ENCODE data around the gene TCEAL1. TPM values are rescaled to one million over a fixed set of nuclear protein-coding genes. Genes with fewer than 3 reads are reported as not detected.

The TCEAL1 gene
- total and polyA plus RNA-seq, 2 of the 13 experiments (the other 11 are each of a cell fraction or from before 2014, with no cell fraction given), result 11.2 to 14.8 TPM

DNA sequence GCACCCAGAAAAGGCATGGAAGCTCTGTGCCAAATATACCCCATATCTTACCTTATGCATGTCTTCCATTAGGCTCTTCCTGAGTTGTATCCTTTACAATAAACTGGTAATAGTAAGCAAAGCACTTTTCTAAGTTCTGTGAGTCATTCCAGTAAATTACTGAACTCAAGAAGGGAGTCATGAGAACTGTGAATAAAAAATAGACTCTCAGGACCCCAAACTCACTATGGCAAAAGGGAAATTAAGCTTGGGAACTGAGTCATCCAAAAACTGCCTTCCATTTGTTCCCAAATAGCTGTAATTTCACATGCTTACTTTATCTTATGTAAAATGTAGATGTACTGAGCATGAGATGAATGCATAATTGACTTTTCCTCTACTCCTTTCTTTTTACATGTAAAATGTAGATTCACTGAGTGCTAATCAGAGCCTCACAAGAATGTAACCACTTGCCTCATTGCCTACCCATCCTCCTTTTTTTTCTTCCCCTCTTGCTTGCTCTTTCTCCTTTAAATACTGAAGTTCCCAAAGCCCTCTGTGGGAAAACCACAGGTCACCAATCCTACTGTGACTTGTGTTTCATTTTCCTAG, 12.9 kb upstream of the TCEAL1 start:
- no peak overlapping the region for H3K4me2 ChIP-seq (ENCODE audit: low read depth, low read length)
- no peak overlapping the region for H3K9ac ChIP-seq (ENCODE audit: insufficient read depth, low read depth, low read length)
- no peak for DNase-seq (ENCODE audit: low spot score)
- H3K9me3 ChIP-seq (ENCODE audit: low read length), result no peaks in the 10 kb centered on the region
- intact Hi-C loops (cut with micrococcal nuclease; ENCODE audit: unreplicated experiment) (no loop called here), in situ Hi-C loops (cut with HindIII; ENCODE audit: extremely low pct_ligation_motif_present, low pct_unique_long_range_greater_than_20kb) (no loop called here)
- no peaks in the 10 kb centered on the region for H3K79me2 ChIP-seq (ENCODE audit: insufficient read depth, low read length)
- no peaks in the 10 kb centered on the region for H3K27me3 ChIP-seq (ENCODE audit: control insufficient read depth in 1 of 2, insufficient read depth in 2 of 2, low read length in 2 of 2)
- H4K20me1 ChIP-seq (ENCODE audit: insufficient read depth, low read length), result no peaks in the 10 kb centered on the region
- H3K27ac ChIP-seq (ENCODE audit: extremely low read length, insufficient read depth, low read length), result no peak overlapping the region
- ATAC-seq, result no peak
- no peaks in the 10 kb centered on the region for H3K4me1 ChIP-seq (ENCODE audit: insufficient read depth, low read length)
- CTCF ChIA-PET (ENCODE audit: low intra/inter-chr PET ratio, low total read pairs), result no interaction called here
- POLR2A ChIA-PET, result no interaction called here
- FAIRE-seq, result no peak
- H3K36me3 ChIP-seq (replicated peaks in 1 of 2; ENCODE audit: control insufficient read depth in 1 of 2, insufficient read depth in 2 of 2, low read length in 2 of 2), result no peaks in the 10 kb centered on the region
- H2AFZ ChIP-seq (ENCODE audit: low read length), result no peak overlapping the region
- BruUV-seq (replicated peaks), result no TSS peak
- no peak overlapping the region for H3K4me3 ChIP-seq (replicated peaks in 1 of 3; ENCODE audit: insufficient read depth in 1 of 3, low read depth in 2 of 3, low read length in 3 of 3)
- no peak for TF ChIP-seq ZNF670 (CRISPR knock-in tag; IDR thresholded peaks at IDR 0.05; ENCODE audit: borderline replicate concordance)
- TF ChIP-seq MAZ (IDR thresholded peaks at IDR 0.05; ENCODE audit: borderline replicate concordance, low read depth, low read length), result no peak
- no peak for TF ChIP-seq MAZ (CRISPR knock-in tag; IDR thresholded peaks at IDR 0.05; ENCODE audit: low read depth)
- TF ChIP-seq ZNF563 (CRISPR knock-in tag; IDR thresholded peaks at IDR 0.05), result no peak
- no peak for TF ChIP-seq FLYWCH1 (CRISPR knock-in tag; IDR thresholded peaks at IDR 0.05)
- no peak for TF ChIP-seq ZNF34 (CRISPR knock-in tag; IDR thresholded peaks at IDR 0.05; ENCODE audit: borderline replicate concordance)
- TF ChIP-seq SNAI1 (CRISPR knock-in tag; IDR thresholded peaks at IDR 0.05; ENCODE audit: borderline replicate concordance), result no peak
- TF ChIP-seq, protein P1, sequence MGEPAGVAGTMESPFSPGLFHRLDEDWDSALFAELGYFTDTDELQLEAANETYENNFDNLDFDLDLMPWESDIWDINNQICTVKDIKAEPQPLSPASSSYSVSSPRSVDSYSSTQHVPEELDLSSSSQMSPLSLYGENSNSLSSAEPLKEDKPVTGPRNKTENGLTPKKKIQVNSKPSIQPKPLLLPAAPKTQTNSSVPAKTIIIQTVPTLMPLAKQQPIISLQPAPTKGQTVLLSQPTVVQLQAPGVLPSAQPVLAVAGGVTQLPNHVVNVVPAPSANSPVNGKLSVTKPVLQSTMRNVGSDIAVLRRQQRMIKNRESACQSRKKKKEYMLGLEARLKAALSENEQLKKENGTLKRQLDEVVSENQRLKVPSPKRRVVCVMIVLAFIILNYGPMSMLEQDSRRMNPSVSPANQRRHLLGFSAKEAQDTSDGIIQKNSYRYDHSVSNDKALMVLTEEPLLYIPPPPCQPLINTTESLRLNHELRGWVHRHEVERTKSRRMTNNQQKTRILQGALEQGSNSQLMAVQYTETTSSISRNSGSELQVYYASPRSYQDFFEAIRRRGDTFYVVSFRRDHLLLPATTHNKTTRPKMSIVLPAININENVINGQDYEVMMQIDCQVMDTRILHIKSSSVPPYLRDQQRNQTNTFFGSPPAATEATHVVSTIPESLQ (CRISPR knock-in tag; conservative IDR thresholded peaks at IDR 0.05), result no peak
- TF ChIP-seq, protein P2, sequence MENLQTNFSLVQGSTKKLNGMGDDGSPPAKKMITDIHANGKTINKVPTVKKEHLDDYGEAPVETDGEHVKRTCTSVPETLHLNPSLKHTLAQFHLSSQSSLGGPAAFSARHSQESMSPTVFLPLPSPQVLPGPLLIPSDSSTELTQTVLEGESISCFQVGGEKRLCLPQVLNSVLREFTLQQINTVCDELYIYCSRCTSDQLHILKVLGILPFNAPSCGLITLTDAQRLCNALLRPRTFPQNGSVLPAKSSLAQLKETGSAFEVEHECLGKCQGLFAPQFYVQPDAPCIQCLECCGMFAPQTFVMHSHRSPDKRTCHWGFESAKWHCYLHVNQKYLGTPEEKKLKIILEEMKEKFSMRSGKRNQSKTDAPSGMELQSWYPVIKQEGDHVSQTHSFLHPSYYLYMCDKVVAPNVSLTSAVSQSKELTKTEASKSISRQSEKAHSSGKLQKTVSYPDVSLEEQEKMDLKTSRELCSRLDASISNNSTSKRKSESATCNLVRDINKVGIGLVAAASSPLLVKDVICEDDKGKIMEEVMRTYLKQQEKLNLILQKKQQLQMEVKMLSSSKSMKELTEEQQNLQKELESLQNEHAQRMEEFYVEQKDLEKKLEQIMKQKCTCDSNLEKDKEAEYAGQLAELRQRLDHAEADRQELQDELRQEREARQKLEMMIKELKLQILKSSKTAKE (CRISPR knock-in tag; IDR thresholded peaks at IDR 0.05; ENCODE audit: borderline replicate concordance), result no peak
- no peak for TF ChIP-seq MTA3 (CRISPR knock-in tag; IDR thresholded peaks at IDR 0.05)
- no peak for TF ChIP-seq ZNF883 (CRISPR knock-in tag; IDR thresholded peaks at IDR 0.05; ENCODE audit: not compliant biosample characterization)
- TF ChIP-seq RBM39 (IDR thresholded peaks at IDR 0.05; ENCODE audit: low read depth, low read length, poor library complexity, severe bottlenecking), result no peak
- TF ChIP-seq, protein P3, sequence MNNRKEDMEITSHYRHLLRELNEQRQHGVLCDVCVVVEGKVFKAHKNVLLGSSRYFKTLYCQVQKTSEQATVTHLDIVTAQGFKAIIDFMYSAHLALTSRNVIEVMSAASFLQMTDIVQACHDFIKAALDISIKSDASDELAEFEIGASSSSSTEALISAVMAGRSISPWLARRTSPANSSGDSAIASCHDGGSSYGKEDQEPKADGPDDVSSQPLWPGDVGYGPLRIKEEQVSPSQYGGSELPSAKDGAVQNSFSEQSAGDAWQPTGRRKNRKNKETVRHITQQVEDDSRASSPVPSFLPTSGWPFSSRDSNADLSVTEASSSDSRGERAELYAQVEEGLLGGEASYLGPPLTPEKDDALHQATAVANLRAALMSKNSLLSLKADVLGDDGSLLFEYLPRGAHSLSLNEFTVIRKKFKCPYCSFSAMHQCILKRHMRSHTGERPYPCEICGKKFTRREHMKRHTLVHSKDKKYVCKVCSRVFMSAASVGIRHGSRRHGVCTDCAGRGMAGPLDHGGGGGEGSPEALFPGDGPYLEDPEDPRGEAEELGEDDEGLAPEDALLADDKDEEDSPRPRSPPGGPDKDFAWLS (CRISPR knock-in tag; IDR thresholded peaks at IDR 0.05; ENCODE audit: borderline replicate concordance), result no peak
- no peak for TF ChIP-seq NFIC (IDR thresholded peaks at IDR 0.05; ENCODE audit: low read length)
- TF ChIP-seq ZBTB7B (CRISPR knock-in tag; IDR thresholded peaks at IDR 0.05), result no peak
- TF ChIP-seq, protein P4, sequence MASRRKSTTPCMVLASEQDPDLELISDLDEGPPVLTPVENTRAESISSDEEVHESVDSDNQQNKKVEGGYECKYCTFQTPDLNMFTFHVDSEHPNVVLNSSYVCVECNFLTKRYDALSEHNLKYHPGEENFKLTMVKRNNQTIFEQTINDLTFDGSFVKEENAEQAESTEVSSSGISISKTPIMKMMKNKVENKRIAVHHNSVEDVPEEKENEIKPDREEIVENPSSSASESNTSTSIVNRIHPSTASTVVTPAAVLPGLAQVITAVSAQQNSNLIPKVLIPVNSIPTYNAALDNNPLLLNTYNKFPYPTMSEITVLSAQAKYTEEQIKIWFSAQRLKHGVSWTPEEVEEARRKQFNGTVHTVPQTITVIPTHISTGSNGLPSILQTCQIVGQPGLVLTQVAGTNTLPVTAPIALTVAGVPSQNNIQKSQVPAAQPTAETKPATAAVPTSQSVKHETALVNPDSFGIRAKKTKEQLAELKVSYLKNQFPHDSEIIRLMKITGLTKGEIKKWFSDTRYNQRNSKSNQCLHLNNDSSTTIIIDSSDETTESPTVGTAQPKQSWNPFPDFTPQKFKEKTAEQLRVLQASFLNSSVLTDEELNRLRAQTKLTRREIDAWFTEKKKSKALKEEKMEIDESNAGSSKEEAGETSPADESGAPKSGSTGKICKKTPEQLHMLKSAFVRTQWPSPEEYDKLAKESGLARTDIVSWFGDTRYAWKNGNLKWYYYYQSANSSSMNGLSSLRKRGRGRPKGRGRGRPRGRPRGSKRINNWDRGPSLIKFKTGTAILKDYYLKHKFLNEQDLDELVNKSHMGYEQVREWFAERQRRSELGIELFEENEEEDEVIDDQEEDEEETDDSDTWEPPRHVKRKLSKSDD (CRISPR knock-in tag; IDR thresholded peaks at IDR 0.05; ENCODE audit: low read depth), result no peak
